Thyroid gland (tissue), 4 donors: ENCODE measurements around the gene FNBP1.

ENCODE experiments used
- POLR2A ChIP-seq, 2 donors: fragments of 450-650 bp; IDR thresholded peaks; one replicate each; pipeline ENCODE4 v1.6.1; 2017; ENCODE audit warnings: antibody characterized with exemption in 2 of 2, mild to moderate bottlenecking in 2 of 2, moderate library complexity in 1 of 2
- TF ChIP-seq, protein P1 (sequence below), 6 experiments: fragments of 200-600 bp in 3 of 6; fragments of 450-650 bp in 3 of 6; sonication (generic) in 3 of 6; IDR thresholded peaks; one replicate each; pipeline ENCODE4 v1.5.1; 2016 to 2019; ENCODE audit warnings: antibody characterized with exemption in 6 of 6, mild to moderate bottlenecking in 2 of 6, inconsistent platforms in 1 of 6, moderate library complexity in 1 of 6

GRCh38 chr9:130010151-130010988, 32.6 kb downstream of the FNBP1 start:
- TF ChIP-seq POLR2A (IDR thresholded peaks at IDR 0.05) = no peak
- TF ChIP-seq, protein P1, sequence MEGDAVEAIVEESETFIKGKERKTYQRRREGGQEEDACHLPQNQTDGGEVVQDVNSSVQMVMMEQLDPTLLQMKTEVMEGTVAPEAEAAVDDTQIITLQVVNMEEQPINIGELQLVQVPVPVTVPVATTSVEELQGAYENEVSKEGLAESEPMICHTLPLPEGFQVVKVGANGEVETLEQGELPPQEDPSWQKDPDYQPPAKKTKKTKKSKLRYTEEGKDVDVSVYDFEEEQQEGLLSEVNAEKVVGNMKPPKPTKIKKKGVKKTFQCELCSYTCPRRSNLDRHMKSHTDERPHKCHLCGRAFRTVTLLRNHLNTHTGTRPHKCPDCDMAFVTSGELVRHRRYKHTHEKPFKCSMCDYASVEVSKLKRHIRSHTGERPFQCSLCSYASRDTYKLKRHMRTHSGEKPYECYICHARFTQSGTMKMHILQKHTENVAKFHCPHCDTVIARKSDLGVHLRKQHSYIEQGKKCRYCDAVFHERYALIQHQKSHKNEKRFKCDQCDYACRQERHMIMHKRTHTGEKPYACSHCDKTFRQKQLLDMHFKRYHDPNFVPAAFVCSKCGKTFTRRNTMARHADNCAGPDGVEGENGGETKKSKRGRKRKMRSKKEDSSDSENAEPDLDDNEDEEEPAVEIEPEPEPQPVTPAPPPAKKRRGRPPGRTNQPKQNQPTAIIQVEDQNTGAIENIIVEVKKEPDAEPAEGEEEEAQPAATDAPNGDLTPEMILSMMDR (IDR thresholded peaks at IDR 0.05) = no peak
